ENCODE measurements around the gene RAB40C. TPM values are rescaled to one million over a fixed set of nuclear protein-coding genes. Genes with fewer than 3 reads are reported as not detected.
A peak's percentile ranks its signal among the peaks of the same experiment; 100 is the strongest.

The RAB40C gene
- total RNA-seq, 1 experiment from 2014 or later: 26.3 TPM

GRCh38 chr16:630815-631405, 41.0 kb downstream of the RAB40C start, which contains the start of gene WFIKKN1:
Gene WFIKKN1 (plus strand): TSS chr16:630985. CDS start chr16:631254, 269 bp downstream.
- DNase-seq: peak; percentile 95
- Histone ChIP-seq H3K4me3 (ENCODE audit: insufficient read depth, low read depth, low read length) (no peak within 1 kb of the TSS; the same call in 1 of the 2 replicates), H3K27me3 (ENCODE audit: control insufficient read depth, insufficient read depth, low read length) (no peaks in the 10 kb centered on the region), H3K36me3 (replicated peaks; ENCODE audit: control insufficient read depth, insufficient read depth, low read length) (no peaks in the 10 kb centered on the region; the same call in none of the 2 replicates)

- no peak overlapping the region for H3K4me3 ChIP-seq (ENCODE audit: insufficient read depth, low read depth, low read length)
- no peaks in the 10 kb centered on the region; the same call in none of the 2 replicates for H3K36me3 ChIP-seq (replicated peaks; ENCODE audit: control insufficient read depth, insufficient read depth, low read length)
- DNase-seq: no peak
- no peaks in the 10 kb centered on the region for H3K27me3 ChIP-seq (ENCODE audit: control insufficient read depth, insufficient read depth, low read length)
Observed at GRCh38 chr16:631808-632358, 42.0 kb downstream of the RAB40C start.

- Histone ChIP-seq H3K27me3 (ENCODE audit: control insufficient read depth, insufficient read depth, low read length) (no peaks in the 10 kb centered on the region), H3K4me3 (ENCODE audit: insufficient read depth, low read depth, low read length) (no peak overlapping the region), H3K36me3 (replicated peaks; ENCODE audit: control insufficient read depth, insufficient read depth, low read length) (no peaks in the 10 kb centered on the region; the same call in none of the 2 replicates)
- no peak for DNase-seq
Observed at GRCh38 chr16:632486-633335, 42.8 kb downstream of the RAB40C start.

GRCh38 chr16:633336-634050, 43.6 kb downstream of the RAB40C start:
- no peak overlapping the region for H3K4me3 ChIP-seq (ENCODE audit: insufficient read depth, low read depth, low read length)
- H3K36me3 ChIP-seq (replicated peaks; ENCODE audit: control insufficient read depth, insufficient read depth, low read length): no peaks in the 10 kb centered on the region; the same call in none of the 2 replicates
- no peak for DNase-seq
- no peaks in the 10 kb centered on the region for H3K27me3 ChIP-seq (ENCODE audit: control insufficient read depth, insufficient read depth, low read length)

GRCh38 chr16:634051-634670, 44.3 kb downstream of the RAB40C start:
- DNase-seq: no peak
- H3K36me3 ChIP-seq (replicated peaks; ENCODE audit: control insufficient read depth, insufficient read depth, low read length): no peaks in the 10 kb centered on the region; the same call in none of the 2 replicates
- no peak overlapping the region for H3K4me3 ChIP-seq (ENCODE audit: insufficient read depth, low read depth, low read length)
- no peaks in the 10 kb centered on the region for H3K27me3 ChIP-seq (ENCODE audit: control insufficient read depth, insufficient read depth, low read length)

GRCh38 chr16:634996-635395, 45.1 kb downstream of the RAB40C start:
- no peaks in the 10 kb centered on the region for H3K27me3 ChIP-seq (ENCODE audit: control insufficient read depth, insufficient read depth, low read length)
- no peaks in the 10 kb centered on the region; the same call in none of the 2 replicates for H3K36me3 ChIP-seq (replicated peaks; ENCODE audit: control insufficient read depth, insufficient read depth, low read length)
- no peak for DNase-seq
- no peak overlapping the region for H3K4me3 ChIP-seq (ENCODE audit: insufficient read depth, low read depth, low read length)

GRCh38 chr16:635573-636205, 45.8 kb downstream of the RAB40C start:
- Histone ChIP-seq H3K27me3 (ENCODE audit: control insufficient read depth, insufficient read depth, low read length) (no peaks in the 10 kb centered on the region), H3K4me3 (ENCODE audit: insufficient read depth, low read depth, low read length) (peak overlapping the region; percentile 92), H3K36me3 (replicated peaks; ENCODE audit: control insufficient read depth, insufficient read depth, low read length) (no peaks in the 10 kb centered on the region; the same call in none of the 2 replicates)
- no peak for DNase-seq

- Histone ChIP-seq H3K4me3 (ENCODE audit: insufficient read depth, low read depth, low read length) (peak within 1 kb of the TSS; percentile 92), H3K36me3 (replicated peaks; ENCODE audit: control insufficient read depth, insufficient read depth, low read length) (no peaks in the 10 kb centered on the region; the same call in none of the 2 replicates), H3K27me3 (ENCODE audit: control insufficient read depth, insufficient read depth, low read length) (no peaks in the 10 kb centered on the region)
- DNase-seq: peak; percentile 99
Observed at GRCh38 chr16:636206-637080, 46.6 kb downstream of the RAB40C start, which contains the start of gene METTL26. Gene METTL26 (minus strand): TSS chr16:636305. CDS start chr16:636290, 15 bp downstream.

DNA sequence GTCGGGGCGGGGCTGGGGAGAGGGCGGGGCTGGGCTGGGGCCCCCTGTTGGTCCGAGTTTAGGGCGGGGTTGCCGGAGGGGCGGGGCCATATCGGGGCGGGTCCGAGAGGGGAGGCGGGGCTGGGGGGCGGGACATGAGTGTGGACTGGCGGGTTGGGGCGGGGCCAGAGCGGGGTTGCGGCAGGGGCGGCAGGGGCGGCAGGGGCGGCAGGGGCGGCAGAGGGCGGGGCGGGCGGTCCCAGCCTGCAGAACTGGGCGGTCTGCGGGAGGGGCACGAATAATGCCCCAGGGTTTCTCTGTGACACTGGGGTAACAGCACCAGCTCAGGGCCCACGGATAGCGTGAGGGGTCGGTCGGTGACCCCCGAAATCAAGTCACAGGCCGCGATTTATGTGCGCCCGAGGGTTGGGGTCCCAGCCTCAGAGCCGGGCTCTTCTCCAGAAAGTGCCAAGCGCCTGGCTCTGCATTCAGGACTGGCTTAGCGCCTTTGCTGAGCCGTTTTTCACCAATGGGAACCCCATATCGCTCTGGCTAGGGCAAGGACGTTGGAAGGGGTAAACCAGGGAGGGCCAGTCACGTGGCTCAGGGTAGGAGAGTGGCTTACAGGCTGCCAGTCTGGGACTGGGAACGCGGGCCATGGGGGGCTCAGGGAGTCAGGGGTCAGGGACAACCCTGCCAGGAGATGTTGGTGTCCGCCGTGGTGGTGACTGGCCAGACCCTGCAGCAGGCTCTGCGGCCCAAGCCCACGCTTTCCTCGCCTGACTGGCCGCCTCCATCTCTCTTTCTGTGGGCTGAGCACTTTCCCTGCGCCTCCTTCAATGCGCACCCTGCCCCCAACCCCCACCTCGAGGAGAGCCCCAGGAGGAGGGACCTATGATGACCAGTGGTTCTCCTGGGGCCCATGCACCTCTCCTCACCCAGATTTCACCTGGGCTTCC, 47.5 kb downstream of the RAB40C start:
- peaks cover 1% of the 10 kb centered on the region for H3K27me3 ChIP-seq (ENCODE audit: control insufficient read depth, insufficient read depth, low read length)

DNA sequence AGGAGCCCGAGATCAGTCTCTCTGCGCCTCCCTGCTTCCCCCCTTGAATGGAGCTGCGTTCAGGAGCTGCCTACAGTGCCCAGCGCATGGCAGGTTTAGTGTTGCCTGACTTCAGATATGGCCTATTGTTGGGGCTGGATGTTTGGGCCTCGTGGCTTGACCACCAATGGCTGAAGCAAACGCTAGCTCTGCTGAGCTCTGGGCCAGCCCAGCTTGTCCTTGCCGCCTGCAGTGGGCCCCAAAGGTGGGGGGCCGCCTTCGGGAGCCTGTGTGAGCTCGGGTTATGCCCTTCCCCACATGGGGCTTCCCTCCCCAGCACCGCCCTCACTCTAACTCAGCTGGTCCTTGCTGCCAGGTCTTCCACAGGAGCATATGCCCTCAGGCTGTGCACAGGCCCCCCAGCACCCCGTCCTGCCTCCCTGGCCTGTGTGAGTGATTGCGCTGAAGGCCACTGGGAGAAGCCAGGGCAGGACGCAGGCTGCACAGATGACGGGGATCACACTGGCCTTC, 48.2 kb downstream of the RAB40C start:
- no peak overlapping the region for H3K4me3 ChIP-seq (ENCODE audit: insufficient read depth, low read depth, low read length)
- peaks cover 3% of the 10 kb centered on the region for H3K27me3 ChIP-seq (ENCODE audit: control insufficient read depth, insufficient read depth, low read length)
- no peaks in the 10 kb centered on the region; the same call in none of the 2 replicates for H3K36me3 ChIP-seq (replicated peaks; ENCODE audit: control insufficient read depth, insufficient read depth, low read length)
- no peak for DNase-seq

More for the DNA sequence above, 47.5 kb downstream of the RAB40C start:
- Histone ChIP-seq H3K4me3 (ENCODE audit: insufficient read depth, low read depth, low read length) (peak overlapping the region; percentile 92), H3K36me3 (replicated peaks; ENCODE audit: control insufficient read depth, insufficient read depth, low read length) (no peaks in the 10 kb centered on the region; the same call in none of the 2 replicates)
- DNase-seq: peak; percentile 100

DNA sequence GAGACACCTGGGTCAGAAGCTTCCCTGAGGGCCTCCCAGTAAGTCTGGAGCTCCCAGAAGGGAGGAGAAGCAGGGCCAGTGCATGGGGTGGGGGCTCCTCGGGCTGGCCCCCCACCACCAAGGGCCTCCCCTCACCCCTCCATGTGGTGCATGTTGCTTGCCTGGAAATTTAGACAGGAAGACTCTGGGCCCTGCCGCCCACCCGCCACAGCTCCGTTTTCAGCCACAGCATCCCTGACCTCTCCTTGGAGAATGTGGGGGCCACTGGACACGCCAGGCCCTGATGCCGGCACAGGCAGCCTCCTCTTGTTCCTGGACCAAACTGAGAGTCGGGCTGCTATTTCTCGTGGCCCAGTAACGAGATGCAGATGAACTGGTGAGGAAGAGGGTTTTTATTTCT, 49.0 kb downstream of the RAB40C start:
- Histone ChIP-seq H3K36me3 (replicated peaks; ENCODE audit: control insufficient read depth, insufficient read depth, low read length) (no peaks in the 10 kb centered on the region; the same call in none of the 2 replicates), H3K4me3 (ENCODE audit: insufficient read depth, low read depth, low read length) (no peak overlapping the region)
- no peak for DNase-seq

GRCh38 chr16:640614-641013, 50.7 kb downstream of the RAB40C start:
- Histone ChIP-seq H3K36me3 (replicated peaks; ENCODE audit: control insufficient read depth, insufficient read depth, low read length) (no peaks in the 10 kb centered on the region), H3K4me3 (ENCODE audit: insufficient read depth, low read depth, low read length) (no peak overlapping the region), H3K27me3 (ENCODE audit: control insufficient read depth, insufficient read depth, low read length) (peaks cover 3% of the 10 kb centered on the region)
- no peak for DNase-seq

More for the DNA sequence above, 49.0 kb downstream of the RAB40C start:
- H3K27me3 ChIP-seq (ENCODE audit: control insufficient read depth, insufficient read depth, low read length): peaks cover 3% of the 10 kb centered on the region

Data from H7 (cell line).